GM12873 (cell line): ENCODE measurements around the gene SPINK14.

Experiments used
- TF ChIP-seq, protein P1 (sequence below): IDR thresholded peaks from 2 replicates; pipeline ENCODE4 v1.5.1; 2012; ENCODE audit warnings: low read depth, mild to moderate bottlenecking, moderate library complexity, low read length, control low read depth; ENCODE audit not compliant: insufficient read depth; ENCODE audit errors: missing control alignments

Gene SPINK14

DNA sequence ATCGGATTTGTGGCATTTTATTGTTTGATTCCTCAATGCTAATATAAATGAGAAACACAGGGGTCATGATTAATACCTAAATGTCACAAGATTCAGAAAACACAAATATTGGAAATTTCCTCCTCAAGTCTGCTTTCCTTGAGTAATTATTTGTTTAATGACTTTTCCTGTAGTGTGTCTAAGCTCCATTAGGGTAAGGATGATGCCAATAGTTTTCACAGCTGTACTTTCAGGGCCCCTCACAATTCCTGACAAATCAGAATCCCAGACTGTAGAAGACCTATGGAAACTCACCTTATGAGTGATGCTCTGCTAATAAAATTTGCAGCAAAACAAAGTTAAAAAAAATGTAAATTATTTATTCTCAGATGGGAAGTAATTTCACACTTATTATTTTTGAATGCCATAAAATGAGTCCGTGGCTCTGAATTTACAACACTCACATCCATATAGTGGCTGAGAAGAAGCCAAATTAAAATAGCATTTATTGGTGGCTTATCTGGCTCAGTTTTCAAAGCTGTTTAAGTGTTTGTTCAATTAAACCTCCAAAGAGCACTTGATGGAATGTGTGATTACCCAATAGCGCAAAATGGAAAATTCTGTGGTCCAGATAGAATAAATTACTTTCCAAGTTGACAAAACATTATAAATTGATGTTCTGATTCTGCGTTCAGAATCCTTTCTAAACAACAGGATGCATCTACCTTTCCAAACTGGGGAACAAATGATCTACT is 1.6 kb upstream of the SPINK14 start:
- TF ChIP-seq, protein P1, sequence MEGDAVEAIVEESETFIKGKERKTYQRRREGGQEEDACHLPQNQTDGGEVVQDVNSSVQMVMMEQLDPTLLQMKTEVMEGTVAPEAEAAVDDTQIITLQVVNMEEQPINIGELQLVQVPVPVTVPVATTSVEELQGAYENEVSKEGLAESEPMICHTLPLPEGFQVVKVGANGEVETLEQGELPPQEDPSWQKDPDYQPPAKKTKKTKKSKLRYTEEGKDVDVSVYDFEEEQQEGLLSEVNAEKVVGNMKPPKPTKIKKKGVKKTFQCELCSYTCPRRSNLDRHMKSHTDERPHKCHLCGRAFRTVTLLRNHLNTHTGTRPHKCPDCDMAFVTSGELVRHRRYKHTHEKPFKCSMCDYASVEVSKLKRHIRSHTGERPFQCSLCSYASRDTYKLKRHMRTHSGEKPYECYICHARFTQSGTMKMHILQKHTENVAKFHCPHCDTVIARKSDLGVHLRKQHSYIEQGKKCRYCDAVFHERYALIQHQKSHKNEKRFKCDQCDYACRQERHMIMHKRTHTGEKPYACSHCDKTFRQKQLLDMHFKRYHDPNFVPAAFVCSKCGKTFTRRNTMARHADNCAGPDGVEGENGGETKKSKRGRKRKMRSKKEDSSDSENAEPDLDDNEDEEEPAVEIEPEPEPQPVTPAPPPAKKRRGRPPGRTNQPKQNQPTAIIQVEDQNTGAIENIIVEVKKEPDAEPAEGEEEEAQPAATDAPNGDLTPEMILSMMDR, result no peak

DNA sequence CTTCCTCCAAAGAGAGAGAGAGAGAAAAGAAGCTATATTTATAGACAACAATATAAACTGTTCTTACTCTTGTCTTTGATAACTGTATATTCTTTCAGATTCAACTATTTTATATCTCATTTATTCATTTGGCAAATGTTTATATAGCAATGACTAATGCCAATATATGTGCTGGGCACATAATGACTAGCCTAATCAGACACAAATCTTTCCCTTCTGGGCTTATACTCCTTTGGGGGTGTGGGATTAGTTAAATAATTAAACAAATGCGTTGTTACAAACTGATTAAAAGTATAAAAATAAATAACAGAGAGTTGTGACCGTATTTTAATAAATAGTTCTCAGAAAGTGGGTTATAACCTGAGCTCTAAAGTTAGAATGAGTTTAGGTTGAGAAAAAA is 4.0 kb downstream of the SPINK14 start:
- TF ChIP-seq, protein P1, result no peak

DNA sequence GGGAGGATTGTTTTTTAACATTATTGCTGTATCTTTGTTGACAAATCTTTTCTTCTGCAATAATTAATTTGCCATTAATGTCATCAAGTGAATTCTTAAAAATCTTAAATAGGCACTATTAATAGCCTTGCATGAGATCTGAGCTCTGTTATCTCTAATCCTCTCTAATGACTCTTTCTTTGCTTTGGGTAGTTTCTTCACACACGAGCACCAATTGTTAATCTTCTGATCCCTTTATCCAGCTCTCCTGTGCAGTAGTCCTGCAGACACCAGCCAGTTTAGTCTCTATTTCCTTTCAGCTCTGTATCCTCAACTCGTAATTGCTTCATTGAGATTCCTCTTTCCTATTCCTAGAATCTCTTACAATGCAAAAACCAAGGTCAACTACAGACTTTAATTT is 8.1 kb downstream of the SPINK14 start:
- TF ChIP-seq, protein P1, result no peak

DNA sequence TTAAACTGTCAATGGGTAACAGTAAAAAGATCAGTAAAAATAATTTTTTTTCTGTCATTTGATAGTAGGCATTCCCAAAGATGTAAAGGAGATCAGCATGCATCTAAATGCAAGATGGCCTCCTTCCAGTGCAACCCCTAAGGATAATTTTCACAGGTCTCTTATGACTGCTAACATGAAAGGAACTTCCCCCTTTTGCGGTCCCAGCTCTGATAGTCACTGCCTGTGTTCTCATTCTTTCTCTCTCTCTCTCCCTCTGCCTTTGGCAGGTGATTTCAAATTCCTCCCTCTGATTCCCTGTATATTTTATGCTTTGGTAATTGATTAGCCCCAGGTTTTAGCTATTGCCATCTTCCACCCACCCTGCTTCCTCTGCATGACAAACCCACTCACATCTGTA is 8.9 kb downstream of the SPINK14 start:
- TF ChIP-seq, protein P1, result no peak

DNA sequence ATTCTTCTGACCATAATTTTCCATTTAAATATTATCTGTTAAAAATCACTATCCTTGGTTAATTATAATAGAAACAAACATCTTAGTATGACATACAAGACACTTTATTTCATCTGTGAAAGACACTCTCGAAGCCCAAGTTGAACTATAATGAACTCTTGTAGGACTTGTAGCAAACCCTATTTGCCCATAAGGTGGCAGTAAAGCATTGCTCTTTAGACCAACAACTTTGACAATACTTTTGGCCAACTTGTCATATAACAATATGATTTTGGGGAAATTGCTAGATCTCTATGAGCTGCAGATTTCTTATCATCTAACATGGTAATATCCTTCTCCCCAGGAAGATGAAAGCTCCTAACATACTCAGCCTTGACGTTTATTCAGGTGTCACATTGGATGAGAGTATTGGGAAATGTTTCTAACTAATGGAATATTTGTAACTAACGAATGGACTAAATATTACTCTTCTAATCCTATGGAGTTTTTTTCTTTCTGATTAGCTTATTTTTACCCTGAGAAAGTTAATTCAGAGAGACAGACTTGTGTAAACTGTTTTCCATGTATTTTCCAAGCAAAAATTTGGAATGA is 11.0 kb downstream of the SPINK14 start:
- TF ChIP-seq, protein P1, result peak; percentile 60

DNA sequence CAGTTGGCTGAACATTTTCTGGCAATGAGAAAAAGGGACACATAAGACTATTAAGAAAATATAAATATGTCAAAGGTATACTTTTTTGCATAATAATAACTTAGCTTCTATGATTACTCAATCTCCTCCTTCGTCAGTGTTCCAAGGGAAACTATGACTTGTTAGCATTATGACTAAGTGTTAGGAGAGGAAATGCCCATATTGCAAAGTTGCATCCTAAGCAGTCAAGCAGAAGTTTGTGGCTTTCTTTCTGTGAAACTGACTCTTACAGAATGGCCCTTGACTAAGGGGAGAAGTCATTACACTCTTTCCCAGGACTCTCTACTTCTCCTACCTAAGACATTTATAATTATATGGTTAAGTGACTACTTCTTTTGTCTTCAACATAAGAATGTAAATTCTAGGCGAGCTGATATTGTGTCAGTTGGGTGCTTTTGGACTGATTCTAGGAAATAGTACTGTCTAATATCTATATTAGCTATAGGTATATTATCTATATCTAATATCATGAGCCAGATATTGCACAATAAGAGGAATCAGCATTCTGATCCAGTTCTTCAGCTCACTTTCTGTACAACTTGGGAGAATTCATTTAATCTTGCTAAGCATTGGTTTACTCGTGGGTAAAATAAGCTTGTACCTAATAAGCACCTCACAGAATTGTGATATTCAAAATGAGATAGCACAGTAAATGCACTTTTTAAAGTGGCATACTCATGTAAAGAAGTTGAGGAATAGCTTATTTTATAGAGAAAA is 18.1 kb downstream of the SPINK14 start:
- TF ChIP-seq, protein P1, result no peak

DNA sequence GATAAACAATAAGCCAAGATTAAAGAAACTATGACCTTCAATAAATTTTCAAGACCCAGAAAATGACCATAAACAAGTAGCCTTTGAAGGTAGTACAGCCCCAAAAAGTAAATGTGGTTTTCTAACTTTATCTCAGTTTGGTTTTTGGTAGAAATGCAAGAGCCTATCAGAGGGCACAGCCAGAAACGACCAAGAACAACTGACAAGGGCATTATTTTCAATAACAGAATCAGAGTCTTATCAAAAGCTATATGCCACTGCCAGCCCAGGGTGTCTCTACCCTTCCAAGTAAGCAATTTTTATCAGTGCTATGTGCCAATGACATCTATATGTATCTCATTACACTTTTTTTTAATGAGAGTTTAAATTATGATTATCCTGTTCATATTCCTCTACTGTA is 22.7 kb downstream of the SPINK14 start:
- TF ChIP-seq, protein P1, result no peak
